ENCODE measurements around the gene PCBP4.

PCBP4 gene

GRCh38 chr3:51967384-51968169, at the start of gene PCBP4:
Gene PCBP4, minus strand, starts transcription at chr3:51967454. Its CDS starts 6,214 bp downstream, at chr3:51961240.
- peak; percentile 63 for DNase-seq (ENCODE audit: low spot score)

- DNase-seq (ENCODE audit: low spot score) = no peak
Measured at GRCh38 chr3:52015438-52016228, 48.4 kb upstream of the PCBP4 start.

- no peak for DNase-seq (ENCODE audit: low spot score)
Measured at GRCh38 chr3:52014613-52015012, 47.4 kb upstream of the PCBP4 start.

GRCh38 chr3:52013802-52014598, 46.7 kb upstream of the PCBP4 start:
- DNase-seq (ENCODE audit: low spot score) = no peak

GRCh38 chr3:52012699-52013098, 45.4 kb upstream of the PCBP4 start:
- DNase-seq (ENCODE audit: low spot score) = no peak

- no peak for DNase-seq (ENCODE audit: low spot score)
Measured at GRCh38 chr3:52010431-52010830, 43.2 kb upstream of the PCBP4 start.

GRCh38 chr3:52007291-52007690, 40.0 kb upstream of the PCBP4 start:
- DNase-seq (ENCODE audit: low spot score) = no peak

- DNase-seq (ENCODE audit: low spot score) = no peak
Measured at GRCh38 chr3:52006820-52007133, 39.5 kb upstream of the PCBP4 start.

- no peak for DNase-seq (ENCODE audit: low spot score)
Measured at GRCh38 chr3:52006017-52006819, 39.0 kb upstream of the PCBP4 start.

- no peak for DNase-seq (ENCODE audit: low spot score)
Measured at GRCh38 chr3:52005571-52005986, 38.3 kb upstream of the PCBP4 start.

- DNase-seq (ENCODE audit: low spot score) = no peak
Measured at GRCh38 chr3:52004906-52005395, 37.7 kb upstream of the PCBP4 start.

- DNase-seq (ENCODE audit: low spot score) = no peak
Measured at GRCh38 chr3:52004163-52004787, 37.0 kb upstream of the PCBP4 start.

- DNase-seq (ENCODE audit: low spot score) = no peak
Measured at GRCh38 chr3:52002748-52003147, 35.5 kb upstream of the PCBP4 start.

- DNase-seq (ENCODE audit: low spot score) = peak; percentile 72
Measured at GRCh38 chr3:52001443-52001974, 34.3 kb upstream of the PCBP4 start.

GRCh38 chr3:51999846-52000245, 32.6 kb upstream of the PCBP4 start:
- no peak for DNase-seq (ENCODE audit: low spot score)

- no peak for DNase-seq (ENCODE audit: low spot score)
Measured at GRCh38 chr3:51998774-51999173, 31.5 kb upstream of the PCBP4 start.

- DNase-seq (ENCODE audit: low spot score) = peak; percentile 73
Measured at GRCh38 chr3:51997935-51998596, 30.8 kb upstream of the PCBP4 start.

GRCh38 chr3:51997172-51997571, 29.9 kb upstream of the PCBP4 start:
- no peak for DNase-seq (ENCODE audit: low spot score)

GRCh38 chr3:51995346-51996163, 28.3 kb upstream of the PCBP4 start, which contains the start of gene RPL29:
Gene RPL29, minus strand, starts transcription at chr3:51995895. Its CDS starts 434 bp downstream, at chr3:51995461.
- peak; percentile 95 for DNase-seq (ENCODE audit: low spot score)

All from LoVo (cell line).